AG09319 (cell line): ENCODE data around the gene GNPDA2.

Source experiments
- DNase-seq: peaks from one replicate; pipeline ENCODE4 v3.0.0-alpha.2; 2010; ENCODE audit warnings: low read depth; ENCODE audit errors: extremely low read depth
- TF ChIP-seq, protein P1 (sequence below): IDR thresholded peaks from 2 replicates; pipeline ENCODE4 v1.5.1; 2011; ENCODE audit warnings: low read depth, mild to moderate bottlenecking, inconsistent platforms, low read length, moderate library complexity

GNPDA2 gene

DNA sequence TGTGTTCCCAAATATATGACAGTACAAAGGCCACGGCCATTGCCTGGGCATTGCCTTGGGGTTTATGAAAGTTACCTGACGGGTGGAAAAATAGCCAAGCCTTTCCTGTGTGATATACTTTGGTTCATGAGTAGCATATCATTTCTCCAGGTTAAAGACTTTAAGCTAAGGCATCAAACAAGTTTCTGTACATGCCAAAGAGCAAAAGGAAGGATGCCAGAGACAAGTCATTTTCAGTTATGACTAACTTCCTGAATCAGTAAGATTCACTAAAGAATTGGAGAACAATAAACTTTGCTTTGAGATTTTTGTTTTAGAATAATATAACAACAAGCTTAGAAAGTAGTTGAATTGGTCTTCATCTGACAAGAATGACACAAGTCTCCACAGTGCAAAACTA, 57.8 kb downstream of the GNPDA2 start:
- TF ChIP-seq, protein P1, sequence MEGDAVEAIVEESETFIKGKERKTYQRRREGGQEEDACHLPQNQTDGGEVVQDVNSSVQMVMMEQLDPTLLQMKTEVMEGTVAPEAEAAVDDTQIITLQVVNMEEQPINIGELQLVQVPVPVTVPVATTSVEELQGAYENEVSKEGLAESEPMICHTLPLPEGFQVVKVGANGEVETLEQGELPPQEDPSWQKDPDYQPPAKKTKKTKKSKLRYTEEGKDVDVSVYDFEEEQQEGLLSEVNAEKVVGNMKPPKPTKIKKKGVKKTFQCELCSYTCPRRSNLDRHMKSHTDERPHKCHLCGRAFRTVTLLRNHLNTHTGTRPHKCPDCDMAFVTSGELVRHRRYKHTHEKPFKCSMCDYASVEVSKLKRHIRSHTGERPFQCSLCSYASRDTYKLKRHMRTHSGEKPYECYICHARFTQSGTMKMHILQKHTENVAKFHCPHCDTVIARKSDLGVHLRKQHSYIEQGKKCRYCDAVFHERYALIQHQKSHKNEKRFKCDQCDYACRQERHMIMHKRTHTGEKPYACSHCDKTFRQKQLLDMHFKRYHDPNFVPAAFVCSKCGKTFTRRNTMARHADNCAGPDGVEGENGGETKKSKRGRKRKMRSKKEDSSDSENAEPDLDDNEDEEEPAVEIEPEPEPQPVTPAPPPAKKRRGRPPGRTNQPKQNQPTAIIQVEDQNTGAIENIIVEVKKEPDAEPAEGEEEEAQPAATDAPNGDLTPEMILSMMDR = no peak
- no peak for DNase-seq

DNA sequence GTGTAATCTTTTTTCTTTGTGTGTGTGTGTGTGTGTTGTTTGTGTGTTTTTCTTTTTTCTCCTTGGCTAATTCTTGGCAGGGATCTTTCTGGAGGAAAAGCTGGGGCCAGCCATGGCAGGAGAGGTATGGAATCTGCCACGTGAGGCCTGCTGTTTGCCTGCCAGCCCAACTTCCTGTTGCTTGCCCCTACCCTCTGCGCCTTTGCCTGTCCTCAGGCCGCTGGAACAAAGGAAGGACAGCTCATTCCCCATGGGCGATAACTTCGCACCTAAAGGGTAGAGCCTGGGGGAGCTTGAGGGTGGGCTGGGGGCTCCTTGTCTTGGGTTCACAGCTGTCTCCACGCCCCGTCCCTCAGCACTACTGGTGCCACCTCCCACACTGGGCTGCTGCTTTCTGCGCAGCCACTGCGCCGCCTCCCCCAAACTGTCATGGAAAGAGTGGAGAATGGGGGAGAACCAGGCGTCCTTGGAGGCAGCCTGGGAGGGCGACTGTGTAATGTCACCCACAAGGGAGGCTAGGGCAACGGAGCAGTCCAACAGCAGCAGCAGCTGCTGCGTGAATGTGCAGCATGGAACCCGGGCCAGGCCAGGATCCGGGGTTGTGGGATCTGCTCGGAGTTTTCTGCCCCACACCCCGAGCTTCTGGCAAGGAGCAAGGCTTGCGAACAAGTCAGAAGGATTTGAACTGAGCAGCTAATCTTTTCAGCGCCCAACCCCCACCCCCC, 62.7 kb downstream of the GNPDA2 start:
- TF ChIP-seq, protein P1 = no peak
- no peak for DNase-seq

DNA sequence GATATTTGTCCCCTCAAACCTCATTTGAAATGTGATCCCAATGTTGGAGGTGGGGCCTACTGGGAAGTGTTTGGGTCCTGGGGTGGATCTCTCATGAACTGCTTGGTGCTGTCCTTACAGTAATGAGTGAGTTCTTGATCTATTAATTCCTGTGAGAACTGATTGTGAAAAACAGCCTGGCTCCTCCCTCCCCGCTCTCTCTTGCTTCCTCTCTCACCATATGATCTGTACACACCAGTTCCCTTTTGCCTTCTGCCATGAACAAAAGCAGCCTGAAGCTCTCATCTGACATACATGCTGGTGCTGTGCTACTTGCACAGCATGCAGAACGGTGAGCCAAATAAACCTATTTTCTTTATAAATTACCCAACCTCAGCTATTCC, 63.7 kb downstream of the GNPDA2 start:
- DNase-seq = no peak
- TF ChIP-seq, protein P1 = no peak

DNA sequence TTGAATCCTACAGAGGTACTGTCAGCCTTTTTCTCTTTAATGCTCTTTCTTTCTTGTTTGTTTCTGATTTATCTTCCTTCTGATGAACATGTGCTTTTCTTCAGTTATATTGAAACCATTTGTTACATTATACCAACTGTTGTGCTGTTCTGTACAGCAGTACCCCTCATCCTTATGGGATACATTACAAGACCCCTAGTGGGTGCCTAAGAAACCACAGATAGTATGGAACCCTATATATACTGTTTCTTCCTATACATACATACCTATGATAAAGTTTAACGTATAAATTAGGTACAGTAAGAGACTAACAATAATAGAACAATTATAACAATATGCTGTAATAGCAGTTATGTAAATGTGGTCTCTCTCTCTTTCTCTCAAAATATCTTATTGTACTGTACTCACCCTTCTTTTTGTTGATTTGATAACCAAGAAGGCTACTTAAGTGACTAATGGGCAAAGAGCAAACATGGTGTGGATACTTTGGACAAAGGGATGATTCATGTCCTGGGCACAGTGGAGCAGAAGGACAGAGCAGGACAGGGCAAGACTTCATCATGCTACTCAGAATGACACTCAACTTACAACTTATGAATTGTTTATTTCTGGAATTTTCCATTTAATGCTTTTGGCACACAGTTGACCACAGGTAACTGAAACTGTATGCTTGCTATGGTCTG, 64.3 kb downstream of the GNPDA2 start:
- TF ChIP-seq, protein P1 = no peak
- no peak for DNase-seq

DNA sequence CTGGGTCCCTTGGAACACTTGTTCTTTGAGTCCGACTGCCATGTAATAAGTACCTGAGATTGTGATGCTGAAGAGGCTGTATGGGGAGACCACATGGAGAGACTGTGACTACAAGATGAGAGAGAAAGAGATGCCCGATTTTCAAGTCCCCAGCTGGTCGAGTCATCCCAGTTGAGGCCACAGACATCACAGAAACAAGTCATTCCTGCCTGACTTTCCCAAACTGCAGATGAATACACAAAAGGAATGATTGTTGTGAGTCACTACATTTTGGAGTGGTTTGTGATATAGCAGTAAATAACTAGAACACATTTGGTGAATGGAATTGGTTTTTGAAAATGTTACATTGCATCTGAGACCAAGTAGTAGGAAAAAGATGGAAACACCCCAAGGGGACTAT, 66.0 kb downstream of the GNPDA2 start:
- TF ChIP-seq, protein P1 = no peak
- DNase-seq = no peak

DNA sequence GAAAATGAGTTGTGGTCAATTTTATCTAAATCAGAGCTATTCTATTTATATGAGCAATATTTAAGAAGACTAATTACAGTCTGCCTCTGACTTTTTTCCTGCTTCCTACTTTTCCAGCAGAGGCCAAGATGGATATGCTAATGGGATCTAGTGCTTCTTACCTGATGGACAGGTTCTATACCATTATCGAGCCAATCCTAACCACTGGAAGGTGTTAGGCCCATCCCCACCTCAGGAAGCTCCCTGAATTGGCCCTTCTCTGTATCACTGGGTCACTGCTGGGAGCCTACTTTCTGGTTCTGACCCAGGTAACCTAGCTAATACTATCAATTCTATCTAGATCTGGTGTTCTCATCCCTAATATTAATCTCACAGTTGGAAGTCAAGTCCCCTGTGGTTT, 74.4 kb downstream of the GNPDA2 start:
- no peak for DNase-seq
- TF ChIP-seq, protein P1 = no peak
